Prostate gland (tissue), 2 donors: ENCODE measurements around the gene GMPR.

Experiments used
- CTCF ChIP-seq, 4 experiments: fragments of 200-600 bp in 2 of 4; fragments of 450-650 bp in 2 of 4; sonication (generic) in 2 of 4; IDR thresholded peaks; 1 replicate in 3 of 4; 2 replicates in 1 of 4; pipeline ENCODE4 v1.5.1; 2016 to 2019; ENCODE audit warnings: antibody characterized with exemption in 4 of 4, mild to moderate bottlenecking in 2 of 4, moderate library complexity in 2 of 4
- POLR2AphosphoS5 ChIP-seq: sonication (generic); formaldehyde crosslinking; IDR thresholded peaks from one replicate; pipeline ENCODE4 v1.6.1; 2017; ENCODE audit warnings: antibody characterized with exemption

GRCh38 chr6:16306334-16306733 is 67.9 kb downstream of the GMPR start:
- no peak for TF ChIP-seq POLR2AphosphoS5
- no peak for TF ChIP-seq CTCF (IDR thresholded peaks at IDR 0.05)
